Astrocyte (in vitro differentiated cells and primary cell): Measurements from ENCODE around the gene PDP2.

Experiments used
- EZH2 ChIP-seq: IDR thresholded peaks from 2 replicates; pipeline ENCODE4 v1.6.1; 2012; ENCODE audit warnings: mild to moderate bottlenecking, low read length, inconsistent platforms; ENCODE audit not compliant: insufficient read depth
- TF ChIP-seq, protein P1 (sequence below): IDR thresholded peaks from 2 replicates; pipeline ENCODE4 v1.5.1; 2011; ENCODE audit warnings: low read depth, mild to moderate bottlenecking, inconsistent platforms, low read length, moderate library complexity; ENCODE audit not compliant: insufficient read depth

DNA sequence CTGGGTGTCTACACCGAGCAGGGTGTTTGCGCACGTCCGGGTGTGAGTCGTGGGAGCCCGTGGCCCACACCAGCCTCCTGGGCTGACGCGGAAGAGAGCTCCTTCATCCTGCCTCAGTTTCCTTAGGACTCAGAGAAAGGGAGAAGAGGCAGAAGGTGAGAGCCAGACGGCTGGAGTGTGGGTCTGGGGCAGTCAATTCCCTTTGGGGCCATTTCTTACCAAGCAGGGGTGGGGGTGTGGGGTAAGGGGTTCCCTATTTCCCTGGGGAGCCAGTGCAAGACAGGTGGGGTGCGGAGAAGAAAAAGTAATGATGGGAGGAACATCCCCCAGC lies 35.3 kb upstream of the PDP2 start:
- TF ChIP-seq, protein P1, sequence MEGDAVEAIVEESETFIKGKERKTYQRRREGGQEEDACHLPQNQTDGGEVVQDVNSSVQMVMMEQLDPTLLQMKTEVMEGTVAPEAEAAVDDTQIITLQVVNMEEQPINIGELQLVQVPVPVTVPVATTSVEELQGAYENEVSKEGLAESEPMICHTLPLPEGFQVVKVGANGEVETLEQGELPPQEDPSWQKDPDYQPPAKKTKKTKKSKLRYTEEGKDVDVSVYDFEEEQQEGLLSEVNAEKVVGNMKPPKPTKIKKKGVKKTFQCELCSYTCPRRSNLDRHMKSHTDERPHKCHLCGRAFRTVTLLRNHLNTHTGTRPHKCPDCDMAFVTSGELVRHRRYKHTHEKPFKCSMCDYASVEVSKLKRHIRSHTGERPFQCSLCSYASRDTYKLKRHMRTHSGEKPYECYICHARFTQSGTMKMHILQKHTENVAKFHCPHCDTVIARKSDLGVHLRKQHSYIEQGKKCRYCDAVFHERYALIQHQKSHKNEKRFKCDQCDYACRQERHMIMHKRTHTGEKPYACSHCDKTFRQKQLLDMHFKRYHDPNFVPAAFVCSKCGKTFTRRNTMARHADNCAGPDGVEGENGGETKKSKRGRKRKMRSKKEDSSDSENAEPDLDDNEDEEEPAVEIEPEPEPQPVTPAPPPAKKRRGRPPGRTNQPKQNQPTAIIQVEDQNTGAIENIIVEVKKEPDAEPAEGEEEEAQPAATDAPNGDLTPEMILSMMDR = no peak
- no peak for TF ChIP-seq EZH2
